CD8-positive, alpha-beta memory T cell (primary cell): ENCODE data around the gene IQSEC1. TPM values are rescaled to one million over a fixed set of nuclear protein-coding genes. Genes with fewer than 3 reads are reported as not detected.

Experiments
- CTCF ChIA-PET: fragments of 350-600 bp; sonication (Branson Sonifier 250); formaldehyde crosslinking; loops from one replicate; lab custom pipeline; 2021; ENCODE audit warnings: antibody characterized with exemption; lab: Charles Lee
- POLR2A ChIA-PET: fragments of 350-600 bp; sonication (Branson Sonifier 250); formaldehyde crosslinking; loops from one replicate; lab custom pipeline; 2021; ENCODE audit warnings: antibody characterized with exemption; lab: Charles Lee
- DNase-seq, 5 donors: peaks; one replicate each; pipeline versions ENCODE4 v3.0.0 to v3.0.0-alpha.2; 2020 to 2022; ENCODE audit warnings: mixed read lengths in 1 of 5
- H3K27ac ChIP-seq: one replicate; pipeline ENCODE4 v1.7.0; 2013; ENCODE audit warnings: low read depth, mild to moderate bottlenecking, low read length, moderate library complexity
- H3K27me3 ChIP-seq: 2 replicates; pipeline ENCODE4 v1.7.0; 2013; ENCODE audit warnings: low read length, mild to moderate bottlenecking; ENCODE audit not compliant: insufficient read depth, poor library complexity, severe bottlenecking
- H3K36me3 ChIP-seq: 2 replicates; pipeline ENCODE4 v1.7.0; 2013; ENCODE audit warnings: mild to moderate bottlenecking, low read length, moderate library complexity; ENCODE audit not compliant: insufficient read depth
- H3K4me1 ChIP-seq: 2 replicates; pipeline ENCODE4 v1.7.0; 2013; ENCODE audit warnings: mild to moderate bottlenecking, low read length, moderate library complexity; ENCODE audit not compliant: insufficient read depth
- H3K4me3 ChIP-seq: 2 replicates; pipeline ENCODE4 v1.7.0; 2013; ENCODE audit warnings: mild to moderate bottlenecking, low read length
- H3K9me3 ChIP-seq: 2 replicates; pipeline ENCODE4 v1.7.0; 2013; ENCODE audit warnings: mild to moderate bottlenecking, low read length
- H3K27ac Mint-ChIP-seq, 8 donors: one replicate each; pipeline ENCODE4 v1.8.0; 2020 to 2021; ENCODE audit warnings: mixed read lengths in 8 of 8, mild to moderate bottlenecking in 6 of 8, inconsistent platforms in 3 of 8, moderate library complexity in 3 of 8
- H3K27me3 Mint-ChIP-seq, 2 donors: one replicate each; pipeline ENCODE4 v1.8.0; 2020 to 2021; ENCODE audit warnings: mixed read lengths in 2 of 2, mild to moderate bottlenecking in 1 of 2, moderate library complexity in 1 of 2
- H3K36me3 Mint-ChIP-seq, 3 donors: one replicate each; pipeline ENCODE4 v1.8.0; 2020 to 2021; ENCODE audit warnings: mixed read lengths in 3 of 3, inconsistent platforms in 1 of 3, mild to moderate bottlenecking in 1 of 3
- H3K4me1 Mint-ChIP-seq, 3 donors: one replicate each; pipeline ENCODE4 v1.8.0; 2020 to 2021; ENCODE audit warnings: mixed read lengths in 3 of 3, inconsistent platforms in 1 of 3, mild to moderate bottlenecking in 1 of 3
- H3K4me3 Mint-ChIP-seq, 7 donors: one replicate each; pipeline ENCODE4 v1.8.0; 2020 to 2021; ENCODE audit warnings: mixed read lengths in 7 of 7, mild to moderate bottlenecking in 6 of 7, moderate library complexity in 4 of 7, inconsistent platforms in 2 of 7
- H3K9me3 Mint-ChIP-seq, 5 donors: one replicate each; pipeline ENCODE4 v1.8.0; 2020 to 2022; ENCODE audit warnings: mixed read lengths in 5 of 5, mild to moderate bottlenecking in 3 of 5, moderate library complexity in 2 of 5, inconsistent platforms in 1 of 5
- polyA plus RNA-seq: library from polyadenylated mRNA; unstranded; fragments of 300-500 nt; fragmentation: Illumina TruSeq; gene quantifications from one replicate; pipeline ENCODE4 v1.2.3, GENCODE V29; 2021
- total RNA-seq, 2 experiments: library from RNA; stranded (reverse); gene quantifications; one replicate each; pipeline ENCODE4 v1.2.3, GENCODE V29; 2021

IQSEC1 gene
- total and polyA plus RNA-seq, 3 experiments from 2014 or later: 18.5 to 33.7 (median 19.8) TPM

GRCh38 chr3:12957824-12958792 is 115.1 kb downstream of the IQSEC1 start:
- H3K4me1 Mint-ChIP-seq: peaks cover 66 to 92% (median 78%) of the 10 kb centered on the region in 3 donors

GRCh38 chr3:12957339-12957738 is 115.9 kb downstream of the IQSEC1 start:
- POLR2A ChIA-PET: no interaction called here
- H3K4me1 ChIP-seq: peaks cover 69% of the 10 kb centered on the region

More at GRCh38 chr3:12957824-12958792, 115.1 kb downstream of the IQSEC1 start:
- Histone ChIP-seq H3K9me3 (no peaks in the 10 kb centered on the region), H3K36me3 (no peaks in the 10 kb centered on the region), H3K4me3 (no peak overlapping the region), H3K27ac (no peak overlapping the region), H3K27me3 (no peaks in the 10 kb centered on the region), H3K4me1 (peaks cover 70% of the 10 kb centered on the region)
- POLR2A ChIA-PET: no interaction called here
- DNase-seq: no peak
- no peaks in the 10 kb centered on the region for H3K27me3 Mint-ChIP-seq
- no peak overlapping the region for H3K4me3 Mint-ChIP-seq
- CTCF ChIA-PET: interaction anchor here (0.8 to 1.3 kb wide), 2 partner anchors 9 to 21 kb away, joined by 3 read pairs; no protein-coding TSS in a partner anchor
- H3K9me3 Mint-ChIP-seq: no peaks in the 10 kb centered on the region
- H3K36me3 Mint-ChIP-seq: peaks cover 0 to 65% (median 5%) of the 10 kb centered on the region in 3 donors
- H3K27ac Mint-ChIP-seq: peak overlapping the region in 4 of 8 donors; percentile 3 to 71 (median 46)

GRCh38 chr3:12956316-12956660 is 116.9 kb downstream of the IQSEC1 start:
- H3K9me3 Mint-ChIP-seq: no peaks in the 10 kb centered on the region
- H3K4me3 Mint-ChIP-seq: no peak overlapping the region
- Histone ChIP-seq H3K9me3 (no peaks in the 10 kb centered on the region), H3K4me1 (peaks cover 67% of the 10 kb centered on the region), H3K27me3 (no peaks in the 10 kb centered on the region), H3K36me3 (no peaks in the 10 kb centered on the region), H3K4me3 (no peak overlapping the region), H3K27ac (no peak overlapping the region)
- CTCF ChIA-PET: no interaction called here
- peaks cover 54 to 89% (median 67%) of the 10 kb centered on the region in 3 donors for H3K4me1 Mint-ChIP-seq
- no peak for DNase-seq
- POLR2A ChIA-PET: no interaction called here
- H3K27me3 Mint-ChIP-seq: no peaks in the 10 kb centered on the region
- H3K36me3 Mint-ChIP-seq: peaks cover 0 to 59% (median 2%) of the 10 kb centered on the region in 3 donors
- H3K27ac Mint-ChIP-seq: peak overlapping the region in 1 of 8 donors; percentile 90

More at GRCh38 chr3:12957339-12957738, 115.9 kb downstream of the IQSEC1 start:
- Histone ChIP-seq H3K27me3 (no peaks in the 10 kb centered on the region), H3K9me3 (no peaks in the 10 kb centered on the region), H3K4me3 (no peak overlapping the region), H3K27ac (no peak overlapping the region), H3K36me3 (no peaks in the 10 kb centered on the region)
- no peaks in the 10 kb centered on the region for H3K27me3 Mint-ChIP-seq
- no peaks in the 10 kb centered on the region for H3K9me3 Mint-ChIP-seq
- peaks cover 58 to 91% (median 70%) of the 10 kb centered on the region in 3 donors for H3K4me1 Mint-ChIP-seq
- CTCF ChIA-PET: no interaction called here
- peaks cover 0 to 64% (median 5%) of the 10 kb centered on the region in 3 donors for H3K36me3 Mint-ChIP-seq
- no peak overlapping the region for H3K4me3 Mint-ChIP-seq
- peak overlapping the region in 3 of 8 donors; percentile 52 to 71 (median 53) for H3K27ac Mint-ChIP-seq
- no peak for DNase-seq

- Histone ChIP-seq H3K27ac (no peak overlapping the region), H3K4me3 (no peak overlapping the region), H3K9me3 (no peaks in the 10 kb centered on the region), H3K27me3 (no peaks in the 10 kb centered on the region), H3K4me1 (peaks cover 62% of the 10 kb centered on the region), H3K36me3 (no peaks in the 10 kb centered on the region)
- Mint-ChIP-seq H3K4me1 (peaks cover 50 to 84% (median 64%) of the 10 kb centered on the region in 3 donors), H3K9me3 (no peaks in the 10 kb centered on the region), H3K36me3 (peaks cover 0 to 55% (median 2%) of the 10 kb centered on the region in 3 donors), H3K27me3 (no peaks in the 10 kb centered on the region), H3K27ac (peak overlapping the region in 3 of 8 donors; percentile 61 to 90 (median 63)), H3K4me3 (no peak overlapping the region)
- ChIA-PET CTCF (no interaction called here), POLR2A (interaction anchor here (0.6 kb wide), 1 partner anchor 304 kb away, joined by 3 read pairs; no protein-coding TSS in a partner anchor)
- DNase-seq: no peak
Observed at GRCh38 chr3:12955651-12956315, 117.4 kb downstream of the IQSEC1 start.

GRCh38 chr3:12954891-12955650 is 118.2 kb downstream of the IQSEC1 start:
- peaks cover 57% of the 10 kb centered on the region for H3K4me1 ChIP-seq
- H3K9me3 ChIP-seq: no peaks in the 10 kb centered on the region
- no peaks in the 10 kb centered on the region for H3K27me3 ChIP-seq
- Mint-ChIP-seq H3K36me3 (peaks cover 0 to 51% (median 2%) of the 10 kb centered on the region in 3 donors), H3K27ac (peak overlapping the region in 5 of 8 donors; percentile 13 to 79 (median 45)), H3K9me3 (no peaks in the 10 kb centered on the region), H3K4me3 (no peak overlapping the region), H3K27me3 (no peaks in the 10 kb centered on the region), H3K4me1 (peaks cover 48 to 81% (median 61%) of the 10 kb centered on the region in 3 donors)
- DNase-seq: no peak
- no peaks in the 10 kb centered on the region for H3K36me3 ChIP-seq
- H3K4me3 ChIP-seq: no peak overlapping the region
- CTCF ChIA-PET: no interaction called here
- H3K27ac ChIP-seq: no peak overlapping the region
- POLR2A ChIA-PET: interaction anchor here (0.6 kb wide), 1 partner anchor 303 kb away, joined by 3 read pairs; no protein-coding TSS in a partner anchor

- H3K9me3 ChIP-seq: no peaks in the 10 kb centered on the region
- H3K27ac ChIP-seq: peak overlapping the region; percentile 58
- peaks cover 57 to 83% (median 63%) of the 10 kb centered on the region in 3 donors for H3K4me1 Mint-ChIP-seq
- CTCF ChIA-PET: no interaction called here
- DNase-seq: no peak
- no peak overlapping the region for H3K4me3 ChIP-seq
- H3K4me3 Mint-ChIP-seq: no peak overlapping the region
- H3K36me3 Mint-ChIP-seq: peaks cover 0 to 47% (median 2%) of the 10 kb centered on the region in 3 donors
- no peaks in the 10 kb centered on the region for H3K27me3 ChIP-seq
- no peaks in the 10 kb centered on the region for H3K9me3 Mint-ChIP-seq
- H3K36me3 ChIP-seq: no peaks in the 10 kb centered on the region
- peak overlapping the region in 4 of 8 donors; percentile 13 to 83 (median 34) for H3K27ac Mint-ChIP-seq
- H3K27me3 Mint-ChIP-seq: no peaks in the 10 kb centered on the region
- H3K4me1 ChIP-seq: peaks cover 57% of the 10 kb centered on the region
- POLR2A ChIA-PET: no interaction called here
Observed at GRCh38 chr3:12954180-12954579, 119.0 kb downstream of the IQSEC1 start.

- Mint-ChIP-seq H3K4me1 (peaks cover 59 to 83% (median 64%) of the 10 kb centered on the region in 3 donors), H3K27me3 (no peaks in the 10 kb centered on the region), H3K27ac (peak overlapping the region in 3 of 8 donors; percentile 23 to 83 (median 80)), H3K9me3 (no peaks in the 10 kb centered on the region), H3K4me3 (no peak overlapping the region), H3K36me3 (peaks cover 0 to 42% (median 0%) of the 10 kb centered on the region in 3 donors)
- ChIA-PET POLR2A (no interaction called here), CTCF (no interaction called here)
- H3K4me1 ChIP-seq: peaks cover 57% of the 10 kb centered on the region
- H3K36me3 ChIP-seq: peaks cover 6% of the 10 kb centered on the region
- no peak overlapping the region for H3K4me3 ChIP-seq
- H3K27me3 ChIP-seq: no peaks in the 10 kb centered on the region
- no peak for DNase-seq
- no peaks in the 10 kb centered on the region for H3K9me3 ChIP-seq
- H3K27ac ChIP-seq: peak overlapping the region; percentile 58
Observed at GRCh38 chr3:12953201-12953995, 119.8 kb downstream of the IQSEC1 start.
